Ishikawa (cell line): ENCODE results near the gene SKI.

Experiments
- CEBPB ChIP-seq: IDR thresholded peaks from 2 replicates; pipeline ENCODE4 v1.6.1; 2012
- CREB1 ChIP-seq: IDR thresholded peaks from 2 replicates; pipeline ENCODE4 v1.6.1; 2012; ENCODE audit warnings: low read depth
- EGR1 ChIP-seq: IDR thresholded peaks from 2 replicates; pipeline ENCODE4 v1.6.1; 2012
- EP300 ChIP-seq: IDR thresholded peaks from 2 replicates; pipeline ENCODE4 v1.6.1; 2012; ENCODE audit warnings: borderline replicate concordance
- FOXM1 ChIP-seq: IDR thresholded peaks from 2 replicates; pipeline ENCODE4 v1.6.1; 2012; ENCODE audit warnings: low read depth, borderline replicate concordance
- NFIC ChIP-seq: IDR thresholded peaks from 2 replicates; pipeline ENCODE4 v1.6.1; 2012
- RAD21 ChIP-seq: IDR thresholded peaks from 2 replicates; pipeline ENCODE4 v1.6.1; 2012; ENCODE audit warnings: low read depth
- TAF1 ChIP-seq: IDR thresholded peaks from 2 replicates; pipeline ENCODE4 v1.6.1; 2012; ENCODE audit warnings: low read depth, mild to moderate bottlenecking
- TCF12 ChIP-seq: IDR thresholded peaks from 2 replicates; pipeline ENCODE4 v1.6.1; 2012; ENCODE audit warnings: low read depth
- TEAD4 ChIP-seq: IDR thresholded peaks from 2 replicates; pipeline ENCODE4 v1.6.1; 2012
- YY1 ChIP-seq: IDR thresholded peaks from 2 replicates; pipeline ENCODE4 v1.6.1; 2012; ENCODE audit warnings: low read depth
- ZBTB7A ChIP-seq: IDR thresholded peaks from 2 replicates; pipeline ENCODE4 v1.6.1; 2012; ENCODE audit warnings: low read depth
- TF ChIP-seq, protein P1 (sequence below): IDR thresholded peaks from 2 replicates; pipeline ENCODE4 v1.6.1; 2012; ENCODE audit warnings: low read depth, mild to moderate bottlenecking
- TF ChIP-seq, protein P2 (sequence below): IDR thresholded peaks from 2 replicates; pipeline ENCODE4 v1.6.1; 2012
- TF ChIP-seq, protein P3 (sequence below): IDR thresholded peaks from 2 replicates; pipeline ENCODE4 v1.6.1; 2012

SKI gene

DNA sequence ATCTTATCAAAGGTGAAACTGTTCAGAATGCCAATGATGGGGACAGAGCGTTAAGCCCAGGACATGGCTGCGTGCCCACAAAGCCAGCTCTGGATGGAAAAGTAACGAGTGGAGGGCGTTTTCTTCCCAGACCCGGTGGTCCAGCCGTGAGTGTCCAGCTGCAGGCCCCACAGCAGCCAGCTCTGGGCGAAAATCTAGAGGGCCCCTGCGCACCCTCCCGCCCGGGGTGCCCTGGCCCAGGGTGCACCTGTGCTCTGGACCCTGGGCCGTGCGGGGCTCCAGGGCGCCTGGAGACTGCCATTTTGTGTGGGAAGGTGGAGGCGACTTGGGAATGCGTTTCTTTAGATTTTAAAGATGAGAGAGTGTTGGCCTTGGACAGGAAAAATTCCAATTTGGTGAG, 58.8 kb downstream of the SKI start:
- TF ChIP-seq RAD21, result no peak

DNA sequence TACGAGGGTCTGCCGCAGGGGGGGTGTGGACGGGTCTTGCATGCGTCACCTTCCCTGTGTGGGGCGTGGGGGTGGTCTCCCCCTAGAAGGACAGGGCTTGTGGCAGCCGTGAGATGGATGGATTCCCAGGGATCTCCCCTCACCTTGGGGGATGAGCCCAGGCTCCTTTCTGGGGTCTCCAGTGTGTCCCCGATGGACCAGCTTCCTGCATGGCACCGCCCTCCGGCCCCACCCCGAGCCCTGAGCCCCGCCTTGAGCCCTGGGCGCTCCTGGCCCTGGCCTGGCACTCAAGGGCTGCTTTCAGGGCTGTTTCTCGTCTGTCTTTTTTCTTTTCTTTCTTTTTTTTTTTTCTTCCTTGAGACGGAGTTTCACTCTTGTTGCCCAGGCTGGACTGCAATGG, 59.5 kb downstream of the SKI start:
- TF ChIP-seq CREB1 (no peak), RAD21 (no peak), FOXM1 (no peak), TEAD4 (no peak), EGR1 (no peak), TAF1 (no peak), ZBTB7A (no peak), TCF12 (no peak), NFIC (no peak), EP300 (no peak), YY1 (no peak), CEBPB (no peak)
- TF ChIP-seq, protein P1, sequence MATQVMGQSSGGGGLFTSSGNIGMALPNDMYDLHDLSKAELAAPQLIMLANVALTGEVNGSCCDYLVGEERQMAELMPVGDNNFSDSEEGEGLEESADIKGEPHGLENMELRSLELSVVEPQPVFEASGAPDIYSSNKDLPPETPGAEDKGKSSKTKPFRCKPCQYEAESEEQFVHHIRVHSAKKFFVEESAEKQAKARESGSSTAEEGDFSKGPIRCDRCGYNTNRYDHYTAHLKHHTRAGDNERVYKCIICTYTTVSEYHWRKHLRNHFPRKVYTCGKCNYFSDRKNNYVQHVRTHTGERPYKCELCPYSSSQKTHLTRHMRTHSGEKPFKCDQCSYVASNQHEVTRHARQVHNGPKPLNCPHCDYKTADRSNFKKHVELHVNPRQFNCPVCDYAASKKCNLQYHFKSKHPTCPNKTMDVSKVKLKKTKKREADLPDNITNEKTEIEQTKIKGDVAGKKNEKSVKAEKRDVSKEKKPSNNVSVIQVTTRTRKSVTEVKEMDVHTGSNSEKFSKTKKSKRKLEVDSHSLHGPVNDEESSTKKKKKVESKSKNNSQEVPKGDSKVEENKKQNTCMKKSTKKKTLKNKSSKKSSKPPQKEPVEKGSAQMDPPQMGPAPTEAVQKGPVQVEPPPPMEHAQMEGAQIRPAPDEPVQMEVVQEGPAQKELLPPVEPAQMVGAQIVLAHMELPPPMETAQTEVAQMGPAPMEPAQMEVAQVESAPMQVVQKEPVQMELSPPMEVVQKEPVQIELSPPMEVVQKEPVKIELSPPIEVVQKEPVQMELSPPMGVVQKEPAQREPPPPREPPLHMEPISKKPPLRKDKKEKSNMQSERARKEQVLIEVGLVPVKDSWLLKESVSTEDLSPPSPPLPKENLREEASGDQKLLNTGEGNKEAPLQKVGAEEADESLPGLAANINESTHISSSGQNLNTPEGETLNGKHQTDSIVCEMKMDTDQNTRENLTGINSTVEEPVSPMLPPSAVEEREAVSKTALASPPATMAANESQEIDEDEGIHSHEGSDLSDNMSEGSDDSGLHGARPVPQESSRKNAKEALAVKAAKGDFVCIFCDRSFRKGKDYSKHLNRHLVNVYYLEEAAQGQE, result no peak
- TF ChIP-seq, protein P2, sequence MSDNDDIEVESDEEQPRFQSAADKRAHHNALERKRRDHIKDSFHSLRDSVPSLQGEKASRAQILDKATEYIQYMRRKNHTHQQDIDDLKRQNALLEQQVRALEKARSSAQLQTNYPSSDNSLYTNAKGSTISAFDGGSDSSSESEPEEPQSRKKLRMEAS, result no peak
- TF ChIP-seq, protein P3, sequence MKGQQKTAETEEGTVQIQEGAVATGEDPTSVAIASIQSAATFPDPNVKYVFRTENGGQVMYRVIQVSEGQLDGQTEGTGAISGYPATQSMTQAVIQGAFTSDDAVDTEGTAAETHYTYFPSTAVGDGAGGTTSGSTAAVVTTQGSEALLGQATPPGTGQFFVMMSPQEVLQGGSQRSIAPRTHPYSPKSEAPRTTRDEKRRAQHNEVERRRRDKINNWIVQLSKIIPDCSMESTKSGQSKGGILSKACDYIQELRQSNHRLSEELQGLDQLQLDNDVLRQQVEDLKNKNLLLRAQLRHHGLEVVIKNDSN, result no peak

DNA sequence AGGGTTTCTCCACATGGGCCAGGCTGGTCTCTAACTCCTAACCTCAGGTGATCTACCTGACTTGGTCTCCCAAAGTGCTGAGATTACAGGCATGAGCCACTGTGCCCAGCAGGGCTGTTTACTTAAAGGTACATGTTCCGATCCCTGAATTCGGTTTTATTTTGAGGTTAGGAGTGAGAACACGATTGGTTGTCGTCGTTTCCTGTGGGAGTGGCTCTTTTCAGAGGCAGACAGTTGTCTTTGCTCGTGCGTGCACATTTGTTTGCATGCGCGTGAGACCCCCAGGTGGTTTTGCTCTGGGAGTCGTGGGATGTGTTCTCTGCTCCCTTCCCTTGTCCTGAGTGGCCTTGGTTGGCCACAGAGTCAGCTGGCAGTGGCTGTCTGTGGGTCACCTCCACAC, 60.2 kb downstream of the SKI start:
- TF ChIP-seq ZBTB7A, result no peak
- TF ChIP-seq TCF12, result no peak
- TF ChIP-seq EP300, result no peak
- TF ChIP-seq, protein P1, result no peak
- TF ChIP-seq NFIC, result no peak
- no peak for TF ChIP-seq CEBPB
- no peak for TF ChIP-seq TAF1
- TF ChIP-seq RAD21, result no peak
- TF ChIP-seq CREB1, result no peak
- TF ChIP-seq YY1, result no peak
- TF ChIP-seq FOXM1, result no peak
- TF ChIP-seq TEAD4, result no peak

DNA sequence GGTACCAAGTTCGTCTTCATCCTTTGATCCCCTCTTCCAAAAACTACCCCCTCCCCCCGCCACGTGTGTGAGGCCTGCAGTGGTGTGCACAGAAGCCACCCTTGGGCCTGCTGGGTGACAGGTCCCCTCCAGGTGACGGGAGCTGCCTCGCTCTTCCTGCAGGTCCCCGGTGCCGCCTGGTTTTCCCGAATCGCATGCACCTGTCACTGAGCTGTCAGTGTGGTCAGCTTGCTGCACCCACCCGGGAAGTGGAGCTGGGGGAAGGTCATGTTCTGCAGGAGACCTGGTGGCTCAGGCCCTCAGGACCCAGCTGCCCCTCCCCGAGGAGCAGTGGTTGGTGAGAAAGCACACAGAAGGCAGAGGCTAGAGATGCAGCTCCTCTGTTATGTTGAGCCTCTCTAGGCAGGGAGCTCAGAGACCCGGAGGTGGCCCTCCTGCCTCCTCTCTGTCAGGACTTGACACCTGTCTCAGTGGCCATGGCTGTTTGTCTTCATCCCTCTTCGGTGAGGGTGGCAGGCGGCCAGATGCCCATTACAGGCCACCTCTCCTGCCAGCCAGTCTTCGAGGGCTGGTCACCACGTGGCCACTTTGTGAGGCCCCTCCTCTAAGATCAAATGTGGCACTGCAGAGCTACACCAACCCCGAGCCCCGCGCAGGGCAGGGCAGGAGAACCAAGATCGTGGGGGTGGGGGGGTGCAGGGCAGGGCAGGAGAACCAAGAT, 60.9 kb downstream of the SKI start:
- TF ChIP-seq, protein P2, result no peak
- TF ChIP-seq ZBTB7A, result no peak
- no peak for TF ChIP-seq EP300
- TF ChIP-seq NFIC, result no peak
- TF ChIP-seq, protein P3, result no peak
- TF ChIP-seq TAF1, result no peak
- TF ChIP-seq TEAD4, result no peak

DNA sequence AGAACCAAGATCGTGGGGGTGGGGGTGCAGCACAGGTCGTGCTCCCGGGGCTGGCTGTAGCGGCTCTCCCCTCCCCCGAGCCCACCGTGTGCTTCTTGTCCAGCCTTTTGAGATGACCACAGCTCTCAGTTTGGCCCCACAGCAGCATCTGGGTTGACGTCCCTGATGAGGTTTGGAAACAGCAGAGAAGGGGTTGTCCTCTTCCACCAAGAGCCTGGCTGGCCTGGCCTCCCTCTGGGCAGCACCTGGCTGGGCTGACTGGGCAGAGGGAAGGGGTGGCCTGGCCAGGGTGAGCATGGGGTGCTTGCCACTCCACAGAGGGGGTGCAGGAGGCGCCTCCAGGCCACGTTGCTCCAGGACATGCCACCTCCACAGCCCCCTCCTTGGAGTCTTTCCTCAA, 61.5 kb downstream of the SKI start:
- TF ChIP-seq YY1 (no peak), TCF12 (no peak), RAD21 (no peak), NFIC (no peak), EGR1 (no peak), TAF1 (no peak), EP300 (no peak), TEAD4 (no peak), FOXM1 (no peak), CREB1 (no peak)
- TF ChIP-seq, protein P2, result no peak
- TF ChIP-seq, protein P1, result no peak
- TF ChIP-seq, protein P3, result no peak
